HG02798 (cell line): ENCODE results near the gene PADI2.

ENCODE experiments used
- ATAC-seq: cut with Tn5 transposase; IDR thresholded peaks from one replicate; pipeline ENCODE4 v1.9.1; 2021; ENCODE audit warnings: mild to moderate bottlenecking; ENCODE audit not compliant: unreplicated experiment, poor library complexity

The PADI2 gene

DNA sequence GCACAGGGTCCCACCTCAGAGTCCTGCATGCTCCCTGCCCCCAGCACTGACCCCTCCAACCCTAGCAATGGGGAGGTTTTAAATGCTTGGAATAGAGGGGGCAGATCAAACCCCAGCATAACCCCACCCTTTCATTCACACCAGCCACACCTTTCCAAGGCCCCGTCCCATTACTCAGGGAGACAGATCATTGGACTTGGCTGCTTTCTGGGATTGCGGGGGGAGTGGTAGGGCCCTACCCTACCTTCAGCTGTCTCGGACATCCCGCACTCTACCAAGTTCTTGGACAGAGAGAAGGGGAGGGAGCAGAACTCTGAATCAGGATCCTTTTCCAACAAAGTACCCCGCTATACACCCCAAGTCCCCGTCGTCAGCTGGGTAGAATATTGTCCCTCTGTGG lies 983 bp downstream of the PADI2 start:
- ATAC-seq = no peak

- no peak for ATAC-seq
Observed at GRCh38 chr1:17117451-17118265, 1.6 kb downstream of the PADI2 start.

DNA sequence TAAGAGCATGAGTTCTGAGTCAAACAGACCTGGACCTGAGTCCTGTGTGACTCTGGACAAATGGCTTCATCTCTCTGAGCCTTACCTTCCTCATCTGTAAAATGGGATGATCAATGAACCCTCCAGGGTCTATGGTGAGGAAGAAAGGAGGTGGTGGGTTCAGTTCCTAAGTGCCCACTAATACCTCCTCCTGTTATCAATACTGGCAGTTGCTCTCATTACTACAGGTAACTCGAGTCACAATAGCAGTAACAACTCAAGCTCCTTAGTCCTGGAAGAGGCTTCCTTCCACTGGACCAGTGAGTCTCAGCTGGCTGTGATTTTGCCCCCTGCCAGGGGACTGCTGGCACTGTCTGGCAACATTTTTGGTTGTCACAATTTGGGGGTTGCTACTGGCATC lies 2.6 kb downstream of the PADI2 start:
- no peak for ATAC-seq

- no peak for ATAC-seq
Observed at GRCh38 chr1:17113963-17114362, 5.3 kb downstream of the PADI2 start.

DNA sequence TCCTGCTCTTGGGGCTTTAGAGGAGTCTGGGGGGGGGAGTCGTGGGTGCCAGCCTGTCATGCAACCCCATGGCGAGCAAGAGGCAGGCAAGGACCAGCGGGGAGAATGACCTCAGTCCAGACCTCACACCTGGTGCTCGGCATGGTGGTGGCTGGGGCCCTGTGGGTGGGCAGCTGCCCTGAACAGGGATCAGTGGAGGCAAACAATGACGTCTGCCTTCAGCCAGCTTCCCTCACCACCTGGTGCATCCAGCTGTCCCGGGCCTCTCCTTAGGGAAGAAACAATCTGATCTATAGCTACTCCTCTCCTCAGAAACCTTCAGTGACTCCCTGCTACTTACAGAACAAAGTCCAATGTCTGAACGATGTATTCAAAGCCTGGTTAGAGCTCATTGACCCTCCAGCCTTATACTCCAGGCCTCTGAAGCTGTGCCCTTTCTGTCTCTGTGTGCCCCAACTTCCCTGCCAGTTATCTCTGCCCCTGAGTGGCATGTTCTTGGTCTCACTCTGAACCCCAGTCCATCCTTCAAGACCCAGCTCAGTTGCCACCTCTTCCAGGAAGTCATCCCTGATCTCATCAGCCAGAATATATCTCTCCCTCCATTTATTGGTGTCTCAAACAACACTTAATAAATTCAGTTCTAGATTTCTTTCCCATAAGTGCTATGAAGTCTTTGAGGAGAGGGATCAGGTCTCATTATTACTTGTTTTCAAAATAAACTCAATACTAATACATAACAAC lies 6.6 kb downstream of the PADI2 start:
- no peak for ATAC-seq

DNA sequence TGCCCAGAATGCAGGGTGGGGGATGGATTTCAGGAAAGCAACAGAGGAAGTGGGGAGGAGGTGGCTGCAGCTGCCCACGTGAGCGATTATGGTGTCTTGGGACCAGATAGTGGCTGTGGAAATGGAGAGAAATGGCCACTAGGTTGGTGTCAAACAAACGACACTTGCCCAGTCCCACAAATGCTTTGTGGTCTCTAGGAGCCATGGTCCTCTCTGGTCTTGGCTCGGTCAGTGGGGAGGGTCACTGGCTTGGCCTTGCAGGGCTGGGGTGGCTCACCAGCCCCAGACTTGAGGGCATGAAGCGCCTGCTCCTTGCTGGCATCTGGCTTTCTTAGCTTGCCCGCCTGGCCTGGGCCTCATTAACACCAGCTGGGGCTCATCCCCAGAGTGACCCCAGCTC lies 7.2 kb downstream of the PADI2 start:
- ATAC-seq = no peak

- ATAC-seq = no peak
Observed at GRCh38 chr1:17110555-17110926, 8.7 kb downstream of the PADI2 start.

DNA sequence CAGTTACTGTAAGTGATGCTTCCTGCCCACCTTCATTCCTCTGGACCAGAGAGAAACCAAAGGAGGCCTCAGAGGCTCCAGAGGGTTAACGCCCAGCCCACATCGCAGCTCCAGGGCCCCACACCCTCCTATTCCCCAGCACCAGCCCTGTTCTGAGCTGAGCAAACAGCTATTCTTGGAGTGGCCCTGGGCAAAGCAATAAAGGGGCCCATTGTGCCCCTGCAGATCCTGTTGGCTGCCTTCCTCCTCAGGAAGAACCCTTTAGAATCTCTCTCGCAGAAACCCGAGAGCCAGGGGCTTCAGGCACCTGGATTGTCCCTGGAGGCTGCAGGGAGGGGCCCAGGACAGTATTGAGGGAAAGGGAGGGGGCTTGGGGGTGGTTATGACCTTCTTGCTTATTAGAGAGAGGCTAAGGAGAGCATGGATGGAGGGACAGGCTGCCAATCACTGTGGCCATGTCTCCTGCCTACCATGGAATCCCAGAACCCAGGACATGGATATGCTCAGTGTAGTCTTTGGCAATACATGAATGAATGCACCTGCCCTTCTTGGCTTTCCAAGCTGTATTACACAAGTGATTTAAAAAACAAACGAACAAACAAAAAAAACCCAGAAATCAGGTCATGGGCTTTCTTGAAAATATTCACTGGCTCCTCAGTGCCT lies 9.2 kb downstream of the PADI2 start:
- ATAC-seq = no peak

- no peak for ATAC-seq
Observed at GRCh38 chr1:17108786-17109185, 10.5 kb downstream of the PADI2 start.

DNA sequence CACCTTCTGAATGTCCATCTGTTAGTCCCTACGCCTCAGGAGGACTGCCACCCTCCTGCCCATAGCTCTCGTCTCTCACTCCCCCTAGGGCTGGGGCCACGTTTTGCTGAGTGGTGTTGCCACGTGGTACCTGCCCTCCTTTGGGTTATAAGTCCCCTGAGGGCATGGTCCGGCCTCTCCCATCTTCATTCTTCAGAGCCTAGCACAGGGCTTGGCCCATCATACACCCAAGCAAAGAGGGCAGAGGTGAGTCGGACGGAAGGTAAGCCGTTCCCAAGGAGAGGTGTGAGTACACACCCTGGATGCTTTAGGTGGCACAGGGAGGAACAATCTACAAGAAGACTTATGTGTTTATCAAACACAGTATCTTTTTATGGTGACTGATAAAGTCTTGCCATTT lies 10.9 kb downstream of the PADI2 start:
- ATAC-seq = no peak

DNA sequence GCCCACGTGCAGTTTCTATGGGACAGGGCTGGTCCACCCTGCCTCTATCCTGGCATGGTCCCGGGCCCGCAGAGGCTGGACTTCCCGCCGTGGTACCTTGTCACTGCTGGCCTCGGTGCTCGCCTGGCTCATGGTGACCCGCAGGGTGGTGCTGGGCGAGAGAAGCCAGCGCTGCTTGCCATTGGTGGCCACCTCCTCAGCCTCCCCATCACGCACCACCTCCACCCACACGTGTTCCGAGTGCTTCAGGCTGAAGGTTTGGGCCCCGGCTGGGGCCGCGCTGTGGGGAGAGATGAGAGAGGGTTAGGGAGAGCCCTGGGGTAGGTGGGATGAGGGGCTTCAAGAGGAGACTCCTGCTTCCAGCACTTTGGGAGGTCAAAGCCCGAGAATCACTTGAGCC lies 14.5 kb downstream of the PADI2 start:
- ATAC-seq = no peak

DNA sequence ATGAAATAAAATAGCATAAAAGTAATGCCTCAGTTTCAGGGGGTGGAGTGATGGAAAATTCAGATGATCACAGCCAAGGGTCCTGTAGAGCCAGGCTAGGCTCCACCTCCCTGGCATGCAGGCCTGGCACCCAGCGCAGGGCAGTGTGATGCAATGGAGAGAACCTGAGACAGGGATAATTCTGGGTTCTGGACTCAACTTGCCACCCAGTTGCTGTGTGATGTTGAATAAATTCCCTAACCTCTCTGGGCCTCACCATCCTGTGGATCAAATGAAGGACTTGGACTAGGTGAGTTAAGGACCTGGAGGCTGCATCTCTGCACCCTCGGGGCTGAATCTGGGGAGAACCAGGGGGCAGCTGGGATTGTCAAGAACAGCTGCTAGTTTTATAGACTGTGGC lies 17.0 kb downstream of the PADI2 start:
- no peak for ATAC-seq

- ATAC-seq = no peak
Observed at GRCh38 chr1:17101261-17101660, 18.0 kb downstream of the PADI2 start.

DNA sequence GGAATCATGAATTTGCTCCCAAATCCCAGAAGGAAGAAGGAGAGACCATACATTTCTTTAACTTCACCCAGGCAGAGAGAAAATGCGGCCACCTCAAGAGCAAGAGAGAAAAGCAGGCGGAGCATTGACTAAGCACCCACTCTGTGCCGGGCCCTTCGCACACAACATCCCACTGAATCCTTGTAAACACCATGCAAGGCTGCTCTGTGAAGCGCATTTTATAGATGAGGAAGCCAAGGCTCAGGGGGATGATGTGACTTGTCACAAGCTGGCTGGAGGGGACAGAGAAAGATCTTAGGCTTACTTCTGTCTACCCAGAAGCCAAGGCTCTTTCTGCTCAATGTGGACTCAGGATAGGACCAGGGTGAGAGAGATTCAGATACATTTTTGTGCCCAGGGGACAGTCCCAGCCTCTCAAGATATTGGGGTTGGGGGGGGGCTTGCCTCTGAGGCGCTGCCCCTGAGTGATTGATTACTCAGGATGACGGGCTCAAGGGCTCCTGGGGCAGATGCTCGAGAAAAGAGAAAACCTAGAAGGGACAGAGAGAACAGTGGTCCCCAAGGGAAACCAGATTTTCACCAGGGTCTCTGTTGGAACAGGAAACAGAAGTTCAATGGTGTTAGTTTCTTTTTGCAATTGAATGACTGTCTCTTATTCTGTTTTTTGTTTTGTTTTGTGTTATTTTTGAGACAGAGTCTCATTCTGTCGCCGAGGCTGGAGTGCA lies 19.5 kb downstream of the PADI2 start:
- no peak for ATAC-seq

DNA sequence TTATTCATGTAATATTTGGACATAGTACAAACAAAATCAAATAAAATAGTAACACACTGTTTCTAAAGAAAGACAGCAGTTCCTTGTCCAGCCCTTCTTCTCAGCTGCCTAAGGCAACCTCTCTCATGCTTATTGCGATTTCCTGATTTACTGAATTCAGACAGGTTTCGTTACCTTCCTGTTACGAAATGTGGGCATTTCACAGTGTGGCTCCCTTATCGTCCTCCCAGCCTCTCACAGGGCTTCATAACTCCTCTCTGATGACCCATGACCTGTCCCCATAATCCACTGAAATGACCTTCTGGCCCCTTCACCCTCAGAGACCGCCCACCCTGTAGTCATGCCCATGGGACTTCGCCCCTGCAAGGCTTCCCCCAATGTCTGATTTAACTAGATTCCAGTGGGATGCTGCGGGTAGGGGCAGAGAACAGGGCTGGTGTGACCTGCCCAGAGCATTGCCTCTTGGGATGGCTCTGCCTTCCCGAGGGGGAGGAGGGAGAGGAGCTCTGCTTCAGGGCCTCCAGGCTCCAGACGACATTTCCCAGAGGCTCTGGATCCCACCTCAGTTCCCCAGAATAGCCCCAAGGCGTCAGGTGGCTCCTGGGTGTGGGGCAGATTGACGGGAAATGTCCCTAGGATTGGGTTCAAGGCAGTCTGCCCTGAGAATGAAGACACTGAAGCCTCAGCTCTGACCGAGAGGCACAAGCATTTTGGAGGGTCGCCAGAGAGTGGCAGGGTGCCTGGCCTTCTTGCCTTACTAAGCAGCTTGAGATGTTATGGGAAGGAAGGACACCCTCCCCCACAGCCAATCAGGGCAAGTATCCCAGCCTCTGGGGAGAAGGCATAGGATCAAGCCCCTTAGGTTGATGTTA lies 20.6 kb downstream of the PADI2 start:
- ATAC-seq = no peak

- ATAC-seq = no peak
Observed at GRCh38 chr1:17097787-17098186, 21.5 kb downstream of the PADI2 start.

GRCh38 chr1:17097147-17097546 lies 22.1 kb downstream of the PADI2 start:
- ATAC-seq = no peak

- no peak for ATAC-seq
Observed at GRCh38 chr1:17096584-17096983, 22.7 kb downstream of the PADI2 start.

GRCh38 chr1:17095141-17095540 lies 24.1 kb downstream of the PADI2 start:
- no peak for ATAC-seq

DNA sequence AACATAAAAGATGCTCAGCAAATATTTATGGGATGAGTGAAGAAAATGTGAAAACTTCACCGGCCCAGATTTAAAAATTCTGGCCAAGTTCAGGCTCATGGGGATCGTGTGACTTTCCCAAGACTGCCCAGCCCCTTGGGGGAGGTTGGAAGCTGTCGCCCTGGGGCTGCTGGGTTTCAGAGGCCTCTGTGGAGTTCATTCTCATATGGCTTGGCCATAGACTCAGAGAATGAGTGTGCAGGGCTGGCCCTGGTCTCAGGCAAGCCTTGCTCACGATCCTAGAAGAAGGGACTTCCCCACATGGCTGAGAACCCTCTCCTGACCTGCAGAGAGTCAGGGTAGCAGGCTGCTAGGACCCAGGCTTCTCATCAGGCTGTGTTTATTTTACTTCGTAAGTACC lies 24.6 kb downstream of the PADI2 start:
- peak; percentile 66 for ATAC-seq
